Breast epithelium (tissue), 3 donors: ENCODE data around the gene CD2BP2.

Experiments used
- POLR2A ChIP-seq: fragments of 450-650 bp; IDR thresholded peaks from one replicate; pipeline ENCODE4 v1.6.1; 2016; ENCODE audit warnings: antibody characterized with exemption, mild to moderate bottlenecking, moderate library complexity
- POLR2AphosphoS5 ChIP-seq, 3 donors: sonication (generic); formaldehyde crosslinking; IDR thresholded peaks; one replicate each; pipeline ENCODE4 v1.6.1; 2017; ENCODE audit warnings: antibody characterized with exemption in 3 of 3
- TF ChIP-seq, protein P1 (sequence below), 3 donors: fragments of 450-650 bp; IDR thresholded peaks; one replicate each; pipeline ENCODE4 v1.5.1; 2016 to 2017; ENCODE audit warnings: antibody characterized with exemption in 3 of 3, mild to moderate bottlenecking in 3 of 3, moderate library complexity in 3 of 3

GRCh38 chr16:30351586-30352419 lies 3.3 kb downstream of the CD2BP2 start:
- TF ChIP-seq, protein P1, sequence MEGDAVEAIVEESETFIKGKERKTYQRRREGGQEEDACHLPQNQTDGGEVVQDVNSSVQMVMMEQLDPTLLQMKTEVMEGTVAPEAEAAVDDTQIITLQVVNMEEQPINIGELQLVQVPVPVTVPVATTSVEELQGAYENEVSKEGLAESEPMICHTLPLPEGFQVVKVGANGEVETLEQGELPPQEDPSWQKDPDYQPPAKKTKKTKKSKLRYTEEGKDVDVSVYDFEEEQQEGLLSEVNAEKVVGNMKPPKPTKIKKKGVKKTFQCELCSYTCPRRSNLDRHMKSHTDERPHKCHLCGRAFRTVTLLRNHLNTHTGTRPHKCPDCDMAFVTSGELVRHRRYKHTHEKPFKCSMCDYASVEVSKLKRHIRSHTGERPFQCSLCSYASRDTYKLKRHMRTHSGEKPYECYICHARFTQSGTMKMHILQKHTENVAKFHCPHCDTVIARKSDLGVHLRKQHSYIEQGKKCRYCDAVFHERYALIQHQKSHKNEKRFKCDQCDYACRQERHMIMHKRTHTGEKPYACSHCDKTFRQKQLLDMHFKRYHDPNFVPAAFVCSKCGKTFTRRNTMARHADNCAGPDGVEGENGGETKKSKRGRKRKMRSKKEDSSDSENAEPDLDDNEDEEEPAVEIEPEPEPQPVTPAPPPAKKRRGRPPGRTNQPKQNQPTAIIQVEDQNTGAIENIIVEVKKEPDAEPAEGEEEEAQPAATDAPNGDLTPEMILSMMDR (IDR thresholded peaks at IDR 0.05): no peak
- TF ChIP-seq POLR2AphosphoS5 (IDR thresholded peaks at IDR 0.05) (peak; percentile 70 to 89 (median 80)), POLR2A (no peak)
